Karpas-422 (cell line): Measurements from ENCODE around the gene IFNGR1. TPM values are rescaled to one million over a fixed set of nuclear protein-coding genes. Genes with fewer than 3 reads are reported as not detected.

Source experiments
- DNase-seq: peaks from one replicate; pipeline ENCODE4 v3.0.0-alpha.2; 2015
- H2AFZ ChIP-seq: fragments of 200-600 bp; sonication (generic); 2 replicates; pipeline ENCODE4 v1.6.1; 2014; ENCODE audit warnings: antibody characterized with exemption, low read length, mixed read lengths
- H3K27ac ChIP-seq: fragments of 200-600 bp; sonication (generic); 2 replicates; pipeline ENCODE4 v1.5.1; 2014; ENCODE audit warnings: mild to moderate bottlenecking, low read length, moderate library complexity
- H3K27me3 ChIP-seq: fragments of 200-600 bp; sonication (generic); 2 replicates; pipeline ENCODE4 v1.6.1; 2014; ENCODE audit warnings: low read length, mixed read lengths
- H3K36me3 ChIP-seq: fragments of 200-600 bp; sonication (generic); 2 replicates; pipeline ENCODE4 v1.6.1; 2014; ENCODE audit warnings: low read length, mixed read lengths; ENCODE audit not compliant: insufficient read depth
- H3K4me1 ChIP-seq: fragments of 200-600 bp; sonication (generic); 2 replicates; pipeline ENCODE4 v1.6.1; 2014; ENCODE audit warnings: mild to moderate bottlenecking, low read length, mixed read lengths
- H3K4me2 ChIP-seq: fragments of 200-600 bp; sonication (generic); 2 replicates; pipeline ENCODE4 v1.6.1; 2014; ENCODE audit warnings: low read length, low read depth, mild to moderate bottlenecking; ENCODE audit not compliant: poor library complexity, severe bottlenecking
- H3K4me3 ChIP-seq: fragments of 200-600 bp; sonication (generic); 2 replicates; pipeline ENCODE4 v1.5.1; 2014; ENCODE audit warnings: mild to moderate bottlenecking, antibody characterized with exemption, low read length, mixed read lengths
- H3K79me2 ChIP-seq: fragments of 200-600 bp; sonication (generic); 2 replicates; pipeline ENCODE4 v1.6.1; 2014; ENCODE audit warnings: mild to moderate bottlenecking, low read length, mixed read lengths
- H3K9ac ChIP-seq: fragments of 200-600 bp; sonication (generic); 2 replicates; pipeline ENCODE4 v1.6.0; 2014; ENCODE audit warnings: low read length
- H3K9me2 ChIP-seq: fragments of 200-600 bp; sonication (generic), shearing (Covaris generic); replicated peaks from 2 replicates; pipeline ENCODE4 v1.6.0; 2014; ENCODE audit warnings: mild to moderate bottlenecking, low read length, moderate library complexity; ENCODE audit not compliant: insufficient read depth
- H3K9me3 ChIP-seq: fragments of 300-700, 200-600 bp; sonication (generic); 2 replicates; pipeline ENCODE4 v1.6.1; 2014; ENCODE audit warnings: low read length, mixed read lengths
- H4K20me1 ChIP-seq: fragments of 200-600 bp; sonication (generic); 2 replicates; pipeline ENCODE4 v1.6.1; 2014; ENCODE audit warnings: mild to moderate bottlenecking, antibody characterized with exemption, low read length, low read depth; ENCODE audit not compliant: insufficient read depth
- total RNA-seq: library from RNA; depleted of rRNA; stranded (reverse); fragments of >200 nt; shearing (Covaris generic); gene quantifications from 2 replicates; pipeline ENCODE4 v1.2.3, GENCODE V29; 2014; ENCODE audit warnings: low replicate concordance

The IFNGR1 gene
- total RNA-seq, 1 experiment from 2014 or later = 76.9 TPM

GRCh38 chr6:137246164-137246563 lies 27.0 kb upstream of the IFNGR1 start:
- H3K27ac ChIP-seq = no peak overlapping the region
- H4K20me1 ChIP-seq = no peaks in the 10 kb centered on the region
- no peaks in the 10 kb centered on the region for H3K79me2 ChIP-seq
- H3K9me2 ChIP-seq = no peaks in the 10 kb centered on the region; the same call in 1 of the 2 replicates
- no peaks in the 10 kb centered on the region; the same call in 1 of the 2 replicates for H3K36me3 ChIP-seq
- H2AFZ ChIP-seq = no peak overlapping the region
- no peak overlapping the region for H3K4me2 ChIP-seq
- no peaks in the 10 kb centered on the region for H3K27me3 ChIP-seq
- peaks cover 7% of the 10 kb centered on the region for H3K4me1 ChIP-seq
- H3K9ac ChIP-seq = no peak overlapping the region
- no peak overlapping the region for H3K4me3 ChIP-seq
- DNase-seq = no peak
- H3K9me3 ChIP-seq = no peaks in the 10 kb centered on the region

DNA sequence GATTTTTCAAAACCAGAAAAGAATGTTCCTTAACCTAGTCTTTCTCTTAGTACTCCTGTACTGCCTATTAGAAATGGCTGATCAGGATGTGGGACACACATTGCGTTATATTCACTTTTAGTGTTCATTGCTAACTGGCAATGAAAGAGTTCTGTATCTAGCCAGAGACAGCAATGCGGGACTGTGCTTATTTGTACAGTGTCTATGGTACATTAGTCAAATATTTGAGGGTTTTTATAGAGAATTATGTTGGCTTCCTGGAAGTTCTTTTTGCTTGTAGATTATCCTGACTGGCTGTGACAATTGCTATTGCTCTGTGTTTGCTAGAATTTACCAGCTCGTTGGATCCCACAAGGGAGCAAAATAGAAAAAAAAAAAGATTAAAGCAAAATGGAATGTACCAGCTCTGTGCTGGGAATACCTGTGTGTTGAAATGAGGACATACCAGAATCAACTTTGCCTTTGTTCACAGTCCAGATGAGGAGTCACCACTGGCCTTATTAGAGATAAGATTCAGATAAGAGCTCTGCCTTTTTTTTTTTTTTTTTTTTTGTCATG lies 22.4 kb upstream of the IFNGR1 start:
- Histone ChIP-seq H3K9me2 (no peaks in the 10 kb centered on the region), H3K4me3 (no peak overlapping the region), H3K9ac (no peak overlapping the region), H3K79me2 (no peaks in the 10 kb centered on the region), H2AFZ (no peak overlapping the region), H3K4me1 (no peaks in the 10 kb centered on the region), H3K9me3 (no peaks in the 10 kb centered on the region), H3K27me3 (no peaks in the 10 kb centered on the region), H3K36me3 (no peaks in the 10 kb centered on the region), H4K20me1 (no peaks in the 10 kb centered on the region), H3K4me2 (no peak overlapping the region), H3K27ac (no peak overlapping the region)
- no peak for DNase-seq

DNA sequence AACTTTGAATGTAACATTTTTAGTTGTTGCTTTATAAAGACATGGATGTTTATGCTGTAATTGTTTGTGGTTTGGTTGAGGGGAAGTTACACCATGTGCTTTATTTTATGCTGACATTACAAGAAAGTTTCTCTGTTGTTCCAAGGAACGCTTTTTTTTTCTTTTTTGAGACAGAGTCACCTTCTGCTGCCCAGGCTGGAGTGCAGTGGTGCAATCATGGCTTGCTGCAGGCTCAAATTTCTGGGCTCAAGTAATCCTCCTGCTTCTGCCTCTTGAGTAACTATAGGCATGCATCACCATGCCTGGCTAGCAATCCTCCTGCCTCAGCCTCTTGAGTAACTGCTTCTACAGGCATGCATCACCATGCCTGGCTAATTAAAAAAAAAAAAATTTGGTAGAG lies 21.0 kb upstream of the IFNGR1 start:
- Histone ChIP-seq H3K79me2 (no peaks in the 10 kb centered on the region), H3K36me3 (no peaks in the 10 kb centered on the region), H3K9ac (no peak overlapping the region), H3K4me3 (no peak overlapping the region), H3K4me2 (no peak overlapping the region), H3K27ac (no peak overlapping the region), H3K27me3 (no peaks in the 10 kb centered on the region), H3K4me1 (peaks cover 5% of the 10 kb centered on the region), H4K20me1 (no peaks in the 10 kb centered on the region), H2AFZ (no peak overlapping the region), H3K9me3 (no peaks in the 10 kb centered on the region), H3K9me2 (no peaks in the 10 kb centered on the region)
- no peak for DNase-seq

DNA sequence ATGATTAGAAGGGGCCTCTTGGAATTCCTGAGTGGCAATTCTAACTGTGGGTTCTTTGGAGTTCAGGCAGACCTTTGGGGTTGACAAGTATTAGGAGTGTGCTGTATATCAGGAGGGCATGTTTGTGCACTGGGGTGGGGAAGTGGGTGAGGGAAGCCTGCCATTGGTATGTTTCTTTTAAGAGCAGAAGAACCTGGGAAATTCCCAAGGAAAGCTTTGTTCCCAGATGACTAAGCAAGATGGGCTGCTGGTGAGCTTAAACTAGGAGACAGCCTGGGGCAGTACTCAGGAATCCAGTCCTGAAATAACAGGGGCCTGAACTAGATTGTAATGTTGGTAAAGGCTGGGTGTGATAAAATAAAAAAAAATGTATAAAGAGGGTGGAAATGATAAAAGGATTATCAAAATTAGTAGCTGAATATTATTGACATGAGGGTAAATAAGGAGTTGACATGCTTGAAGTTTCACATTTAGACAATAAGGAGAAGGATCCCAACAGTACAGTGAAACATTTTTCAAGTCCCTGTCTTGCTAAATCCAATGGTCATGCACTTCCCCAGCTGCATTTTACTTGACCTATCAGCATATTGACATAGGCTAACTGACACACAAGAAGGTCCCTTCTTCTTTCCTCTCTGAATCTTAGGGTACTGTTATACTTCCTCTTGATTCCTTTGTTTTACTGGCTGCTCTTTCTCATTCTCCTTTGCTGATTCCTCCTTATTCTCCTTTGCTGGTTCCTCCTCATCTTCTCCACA lies 18.4 kb upstream of the IFNGR1 start:
- Histone ChIP-seq H2AFZ (no peak overlapping the region), H3K27me3 (0 out of 2 replicates have a peak, but pooled peaks cover 2% of the 10 kb centered on the region), H3K4me1 (peaks cover 21% of the 10 kb centered on the region), H3K9ac (no peak overlapping the region), H3K27ac (no peak overlapping the region), H3K4me2 (no peak overlapping the region), H3K4me3 (no peak overlapping the region), H3K9me2 (no peaks in the 10 kb centered on the region), H3K9me3 (no peaks in the 10 kb centered on the region), H3K36me3 (no peaks in the 10 kb centered on the region), H3K79me2 (no peaks in the 10 kb centered on the region), H4K20me1 (no peaks in the 10 kb centered on the region)
- DNase-seq = no peak

DNA sequence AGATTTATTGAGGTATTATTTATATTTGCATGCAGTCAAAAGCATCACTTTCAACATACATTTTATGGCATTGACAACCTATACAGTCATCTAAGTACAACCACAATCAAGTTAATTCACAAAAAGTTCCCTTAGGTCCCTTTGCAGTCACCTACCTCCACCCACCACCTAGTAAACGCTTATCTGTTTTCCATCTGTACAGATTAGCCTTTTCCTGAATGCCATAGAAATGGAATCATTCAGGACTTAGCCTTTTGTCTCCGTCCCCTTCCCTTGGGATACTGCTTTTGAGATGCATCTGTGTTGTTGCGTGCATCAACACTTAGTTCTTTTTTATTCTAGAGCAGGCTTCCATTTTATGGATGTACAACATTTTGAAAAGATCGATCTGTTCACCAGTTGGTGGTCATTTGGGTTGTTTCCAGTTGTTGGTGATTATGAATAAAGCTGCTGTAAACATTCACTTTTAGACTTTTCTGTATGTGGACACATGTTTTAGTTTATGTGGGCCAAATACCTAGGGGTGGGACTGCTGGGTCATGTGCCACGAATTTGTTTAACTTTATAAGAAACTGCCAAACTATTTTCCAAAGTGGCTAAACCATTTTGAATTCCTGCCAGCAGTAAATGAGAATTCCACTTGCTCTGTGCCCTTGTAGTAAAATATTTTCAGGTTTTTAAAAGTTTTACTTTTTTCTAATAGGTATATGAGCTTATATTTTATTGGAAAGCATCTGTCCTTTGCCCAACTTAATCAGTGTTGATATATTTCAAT lies 17.6 kb upstream of the IFNGR1 start:
- DNase-seq = no peak
- Histone ChIP-seq H4K20me1 (no peaks in the 10 kb centered on the region), H3K27me3 (0 out of 2 replicates have a peak, but pooled peaks cover 2% of the 10 kb centered on the region), H3K27ac (no peak overlapping the region), H2AFZ (no peak overlapping the region), H3K9ac (no peak overlapping the region), H3K36me3 (no peaks in the 10 kb centered on the region), H3K9me2 (no peaks in the 10 kb centered on the region), H3K4me2 (no peak overlapping the region), H3K9me3 (no peaks in the 10 kb centered on the region), H3K4me3 (no peak overlapping the region), H3K4me1 (peaks cover 21% of the 10 kb centered on the region), H3K79me2 (no peaks in the 10 kb centered on the region)

- Histone ChIP-seq H3K36me3 (no peaks in the 10 kb centered on the region), H3K9me3 (no peaks in the 10 kb centered on the region), H3K4me1 (peaks cover 21% of the 10 kb centered on the region), H2AFZ (no peak overlapping the region), H3K27me3 (0 out of 2 replicates have a peak, but pooled peaks cover 2% of the 10 kb centered on the region), H3K4me3 (no peak overlapping the region), H3K27ac (no peak overlapping the region), H3K9me2 (no peaks in the 10 kb centered on the region), H3K79me2 (no peaks in the 10 kb centered on the region), H3K9ac (no peak overlapping the region), H3K4me2 (no peak overlapping the region), H4K20me1 (no peaks in the 10 kb centered on the region)
- no peak for DNase-seq
Measured at GRCh38 chr6:137235686-137236085, 16.5 kb upstream of the IFNGR1 start.

DNA sequence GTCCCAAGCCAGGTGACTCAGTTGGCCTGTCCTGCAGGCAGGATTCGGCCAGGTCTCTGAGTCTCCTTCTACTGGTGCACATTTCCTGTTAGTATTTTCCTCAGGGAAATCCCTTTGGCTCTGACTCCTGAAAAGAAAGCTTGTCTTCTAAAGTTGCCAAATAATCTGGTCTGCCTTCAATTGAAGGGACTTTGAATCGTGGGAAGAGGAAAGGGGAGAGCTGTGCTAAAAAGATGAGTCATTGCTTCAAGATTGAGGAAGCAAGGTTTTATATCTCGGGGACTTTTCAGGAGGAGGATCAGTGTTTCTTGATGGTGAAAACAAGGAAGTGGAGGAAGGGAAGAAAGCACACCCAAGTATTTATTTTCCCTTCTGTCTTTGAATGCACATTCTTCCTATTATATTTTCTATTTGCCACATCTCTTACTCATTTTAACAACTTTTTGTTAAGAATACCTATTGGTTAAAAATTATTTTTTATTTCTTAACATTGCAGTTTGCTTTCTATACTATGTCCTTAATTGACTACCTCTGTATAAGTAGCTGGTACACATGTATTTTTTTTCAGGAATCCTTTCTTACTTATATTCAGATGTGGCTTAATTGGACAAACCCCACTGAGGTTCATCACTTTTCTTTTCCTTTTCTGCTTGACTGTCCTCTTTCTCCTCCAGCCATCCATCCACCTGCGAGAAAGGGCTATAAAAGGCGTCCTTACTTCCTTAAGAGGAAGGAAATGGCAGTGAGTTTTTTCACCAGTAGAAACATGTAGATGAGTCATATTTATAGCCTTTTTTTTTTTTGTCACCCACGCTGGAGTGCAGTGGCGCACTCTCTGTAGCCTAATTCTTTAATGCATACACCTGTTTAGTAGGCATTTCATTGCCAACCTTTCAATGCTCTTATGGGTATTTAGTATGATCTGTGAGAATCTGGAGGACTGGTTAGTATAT lies 15.0 kb upstream of the IFNGR1 start:
- H3K27ac ChIP-seq = no peak overlapping the region

More for the DNA sequence above, 15.0 kb upstream of the IFNGR1 start:
- Histone ChIP-seq H3K36me3 (no peaks in the 10 kb centered on the region), H3K27me3 (0 out of 2 replicates have a peak, but pooled peaks cover 2% of the 10 kb centered on the region), H2AFZ (peak overlapping the region; percentile 4), H3K4me3 (peak overlapping the region; percentile 2; the same call in 1 of the 2 replicates), H3K79me2 (no peaks in the 10 kb centered on the region), H4K20me1 (no peaks in the 10 kb centered on the region), H3K9me2 (no peaks in the 10 kb centered on the region), H3K9ac (no peak overlapping the region), H3K4me1 (peaks cover 21% of the 10 kb centered on the region), H3K4me2 (peak overlapping the region; percentile 43), H3K9me3 (no peaks in the 10 kb centered on the region)
- no peak for DNase-seq
